ENCODE results near the gene SYNGR3.

GRCh38 chr16:1992704-1993317, 3.0 kb downstream of the SYNGR3 start:
- TF ChIP-seq CTCF (IDR thresholded peaks at IDR 0.05): no peak
- TF ChIP-seq POLR2AphosphoS5 (IDR thresholded peaks at IDR 0.05; ENCODE audit: low read depth, low read length): no peak
- TF ChIP-seq TCF7L2 (IDR thresholded peaks at IDR 0.05; ENCODE audit: low read depth, low read length): no peak
- no peak for TF ChIP-seq REST (IDR thresholded peaks at IDR 0.05; ENCODE audit: insufficient read depth in 1 of 2, low read depth in 2 of 2, low read length in 1 of 2)
- TF ChIP-seq SIN3A (IDR thresholded peaks at IDR 0.05; ENCODE audit: borderline replicate concordance, insufficient read depth, low read depth, low read length): no peak
